Natural killer cell treated with Interleukin-12 subunit alpha and Interleukin-12 subunit beta and Interleukin-15 and Interleukin-18, amount 100 ng/mL, for 72 hours (primary cell): ENCODE results near the gene AVPI1. TPM values are rescaled to one million over a fixed set of nuclear protein-coding genes. Genes with fewer than 3 reads are reported as not detected.
A peak's percentile ranks its signal among the peaks of the same experiment; 100 is the strongest.

Experiments used
- ATAC-seq, 2 donors: fragments of 150-1000 bp; cut with Tn5 transposase in 1 of 2; sonication (Bioruptor Pico), chemical (Tn5 transposase) in 1 of 2; 2 replicates each; pipeline ENCODE4 v1.10.0; 2021
- DNase-seq: peaks from one replicate; pipeline ENCODE4 v3.0.0; 2022; ENCODE audit warnings: low spot score
- H3K27ac Mint-ChIP-seq, 2 donors: 1 replicate in 1 of 2; 2 replicates in 1 of 2; pipeline ENCODE4 v1.8.0; 2022; ENCODE audit warnings: mixed read lengths in 2 of 2, mild to moderate bottlenecking in 1 of 2, moderate library complexity in 1 of 2
- H3K27me3 Mint-ChIP-seq, 2 donors: 1 replicate in 1 of 2; 2 replicates in 1 of 2; pipeline ENCODE4 v1.8.0; 2022; ENCODE audit warnings: mixed read lengths in 2 of 2
- H3K36me3 Mint-ChIP-seq: one replicate; pipeline ENCODE4 v1.8.0; 2022; ENCODE audit warnings: mixed read lengths
- H3K4me1 Mint-ChIP-seq, 2 donors: 1 replicate in 1 of 2; 2 replicates in 1 of 2; pipeline ENCODE4 v1.8.0; 2022; ENCODE audit warnings: low read depth in 2 of 2, mixed read lengths in 2 of 2, mild to moderate bottlenecking in 1 of 2
- H3K4me3 Mint-ChIP-seq: one replicate; pipeline ENCODE4 v1.8.0; 2022; ENCODE audit warnings: mixed read lengths
- H3K9me3 Mint-ChIP-seq: 2 replicates; pipeline ENCODE4 v1.8.0; 2022; ENCODE audit warnings: mixed read lengths
- total RNA-seq, 2 donors: library from RNA; stranded (reverse); gene quantifications; one replicate each; pipeline ENCODE4 v1.2.3, GENCODE V29; 2022

Gene AVPI1
- total RNA-seq, 2 donors from 2014 or later, result 0.45 to 0.89 TPM

GRCh38 chr10:97683556-97684367 lies 3.3 kb downstream of the AVPI1 start:
- DNase-seq (no peak), ATAC-seq (no peak)
- Mint-ChIP-seq H3K4me3 (no peak overlapping the region), H3K27ac (no peak overlapping the region), H3K36me3 (no peaks in the 10 kb centered on the region), H3K4me1 (peaks cover 9 to 10% of the 10 kb centered on the region in 2 donors), H3K27me3 (no peaks in the 10 kb centered on the region), H3K9me3 (no peaks in the 10 kb centered on the region)

DNA sequence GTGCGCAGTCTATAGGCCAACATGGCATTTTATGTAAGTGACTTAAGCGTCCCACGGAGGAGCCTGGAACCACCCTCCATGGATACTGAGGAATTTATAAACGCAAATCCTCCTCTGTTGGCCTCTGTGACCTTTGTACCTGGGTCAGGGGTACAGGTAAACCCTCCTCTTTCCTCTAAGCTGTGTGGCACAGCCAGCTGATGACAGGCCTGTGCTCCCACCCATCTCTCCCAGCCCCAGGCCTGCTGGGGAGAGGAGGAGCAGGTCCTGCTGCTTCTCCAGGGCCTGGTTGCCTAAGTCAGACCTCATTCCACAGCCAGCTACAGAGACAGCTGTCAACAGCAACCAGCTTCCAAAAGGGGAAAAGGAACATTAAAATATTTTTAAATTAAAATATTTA lies 5.0 kb downstream of the AVPI1 start:
- H3K27ac Mint-ChIP-seq, result no peak overlapping the region
- no peak overlapping the region for H3K4me3 Mint-ChIP-seq
- DNase-seq (no peak), ATAC-seq (no peak)
- H3K4me1 Mint-ChIP-seq, result no peaks in the 10 kb centered on the region
- H3K27me3 Mint-ChIP-seq, result no peaks in the 10 kb centered on the region
- no peaks in the 10 kb centered on the region for H3K36me3 Mint-ChIP-seq
- H3K9me3 Mint-ChIP-seq, result no peaks in the 10 kb centered on the region

DNA sequence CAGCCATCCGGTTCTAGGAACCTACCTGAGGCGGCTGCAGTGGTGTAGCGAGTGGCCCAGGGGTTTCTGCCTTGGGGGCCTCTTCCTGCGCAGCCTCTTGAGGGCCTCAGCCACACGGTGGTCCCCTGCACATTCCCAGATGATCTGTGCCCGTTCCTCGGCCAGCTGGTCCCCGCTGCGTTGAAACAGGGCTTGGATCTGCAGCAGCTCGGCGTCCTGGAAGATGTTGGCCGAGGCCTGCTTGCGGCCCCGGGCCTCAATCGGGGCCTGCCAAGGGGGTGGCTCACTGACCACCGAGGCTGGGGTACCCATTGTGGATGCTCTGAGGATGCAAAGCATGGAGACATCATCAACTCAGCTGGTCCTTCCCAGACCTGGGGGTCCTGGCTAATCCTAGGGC lies 7.4 kb downstream of the AVPI1 start:
- Mint-ChIP-seq H3K4me1 (no peaks in the 10 kb centered on the region), H3K27ac (no peak overlapping the region), H3K9me3 (no peaks in the 10 kb centered on the region), H3K27me3 (no peaks in the 10 kb centered on the region), H3K36me3 (peaks cover 4% of the 10 kb centered on the region), H3K4me3 (no peak overlapping the region)
- DNase-seq, result no peak
- ATAC-seq, result peak in 1 of 2 donors; percentile 15

DNA sequence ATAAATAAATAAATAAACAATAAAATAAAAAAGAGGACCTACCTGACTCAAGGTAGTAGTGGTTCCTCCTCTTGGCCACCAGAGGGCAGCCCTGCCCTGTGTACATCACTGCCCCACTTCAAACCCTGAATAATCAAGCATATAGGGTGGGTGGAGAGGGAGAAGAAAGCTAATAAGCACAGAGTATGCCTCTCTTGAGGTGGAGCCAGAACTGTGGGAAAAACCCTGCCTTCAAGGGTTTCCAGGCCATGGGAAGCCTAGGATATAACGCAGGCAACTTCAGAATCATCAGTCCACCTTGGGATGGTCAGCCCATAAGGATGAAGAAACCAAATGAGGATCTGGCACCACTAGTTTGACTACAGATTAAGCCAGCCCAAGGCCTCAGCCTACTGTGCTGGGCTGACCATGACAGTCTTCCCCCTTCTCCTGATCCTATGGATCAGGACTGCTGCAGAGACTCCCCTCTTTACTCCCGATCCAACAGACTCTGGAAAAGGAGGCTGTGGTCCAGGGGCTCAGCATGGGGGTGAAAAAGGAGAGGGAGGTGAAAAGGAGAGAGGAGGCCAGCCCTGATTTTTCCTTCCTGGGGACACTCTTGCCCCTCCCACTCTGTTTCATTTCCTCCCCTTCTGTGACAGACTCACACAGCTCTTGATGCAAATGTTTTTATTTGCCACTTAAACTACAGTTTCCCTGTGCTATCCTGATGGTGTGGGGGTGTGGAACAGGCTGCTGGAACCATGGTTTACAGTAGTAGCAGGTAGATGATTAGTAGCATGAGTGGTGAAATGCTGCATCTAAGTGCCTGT lies 10.1 kb downstream of the AVPI1 start:
- no peak for DNase-seq
- peaks cover 5% of the 10 kb centered on the region for H3K36me3 Mint-ChIP-seq

GRCh38 chr10:97675222-97675621 lies 11.8 kb downstream of the AVPI1 start:
- H3K9me3 Mint-ChIP-seq, result no peaks in the 10 kb centered on the region
- peaks cover 5% of the 10 kb centered on the region for H3K36me3 Mint-ChIP-seq
- H3K27ac Mint-ChIP-seq, result no peak overlapping the region
- no peak for ATAC-seq
- no peak overlapping the region for H3K4me3 Mint-ChIP-seq
- DNase-seq, result no peak
- H3K27me3 Mint-ChIP-seq, result no peaks in the 10 kb centered on the region
- no peaks in the 10 kb centered on the region for H3K4me1 Mint-ChIP-seq

More for the DNA sequence above, 10.1 kb downstream of the AVPI1 start:
- H3K4me1 Mint-ChIP-seq, result no peaks in the 10 kb centered on the region
- no peaks in the 10 kb centered on the region for H3K9me3 Mint-ChIP-seq
- H3K27ac Mint-ChIP-seq, result no peak overlapping the region
- no peak overlapping the region for H3K4me3 Mint-ChIP-seq
- H3K27me3 Mint-ChIP-seq, result no peaks in the 10 kb centered on the region
- ATAC-seq, result peak; percentile 72 to 75

DNA sequence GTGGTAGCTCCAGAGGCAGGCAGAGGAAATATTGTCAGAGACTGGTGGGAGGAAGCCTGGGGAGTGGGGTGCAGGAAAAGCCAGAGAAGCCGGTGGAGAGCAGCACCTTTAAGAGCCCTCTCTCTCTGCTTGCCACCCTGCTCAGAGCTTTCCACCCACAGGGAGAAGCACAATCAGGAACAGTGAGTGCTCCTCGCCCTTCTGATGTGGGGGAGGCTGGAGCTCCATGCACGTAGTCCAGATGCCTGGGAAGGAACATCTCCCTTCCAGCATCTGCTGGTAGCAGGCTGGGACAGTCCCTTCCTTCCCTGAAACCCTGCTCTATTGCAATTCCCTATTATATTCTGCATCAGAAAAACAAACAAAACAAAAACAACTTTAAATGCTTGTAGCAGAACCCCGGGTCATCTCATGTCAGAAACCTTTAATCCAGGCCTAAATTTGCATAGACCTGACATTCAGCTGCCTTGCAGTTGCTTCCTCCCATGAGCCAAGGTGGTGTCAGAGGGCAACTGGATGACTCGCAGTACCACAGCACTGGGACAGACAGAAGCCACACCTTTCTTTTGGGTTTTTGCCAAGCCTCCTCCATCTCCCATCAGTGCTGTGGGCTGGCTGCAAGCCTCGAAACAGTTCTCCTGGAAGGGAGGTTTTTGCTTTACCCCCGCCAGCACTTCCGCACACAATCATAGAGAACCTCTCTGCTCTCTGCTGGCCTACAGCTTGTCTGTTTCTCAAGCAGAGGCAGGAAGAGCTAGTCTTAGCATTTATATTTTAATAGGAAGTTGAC lies 13.1 kb downstream of the AVPI1 start:
- H3K9me3 Mint-ChIP-seq, result no peaks in the 10 kb centered on the region
- H3K27ac Mint-ChIP-seq, result no peak overlapping the region
- H3K4me3 Mint-ChIP-seq, result no peak overlapping the region
- H3K36me3 Mint-ChIP-seq, result peaks cover 5% of the 10 kb centered on the region
- no peaks in the 10 kb centered on the region for H3K4me1 Mint-ChIP-seq
- ATAC-seq, result no peak
- no peaks in the 10 kb centered on the region for H3K27me3 Mint-ChIP-seq
- no peak for DNase-seq

GRCh38 chr10:97669571-97669970 lies 17.5 kb downstream of the AVPI1 start:
- ATAC-seq (no peak), DNase-seq (no peak)
- Mint-ChIP-seq H3K36me3 (peaks cover 7% of the 10 kb centered on the region), H3K27ac (no peak overlapping the region), H3K27me3 (no peaks in the 10 kb centered on the region), H3K4me1 (peaks cover 0 to 11% of the 10 kb centered on the region in 2 donors), H3K9me3 (no peaks in the 10 kb centered on the region), H3K4me3 (no peak overlapping the region)

GRCh38 chr10:97667463-97667862 lies 19.6 kb downstream of the AVPI1 start:
- no peak overlapping the region for H3K4me3 Mint-ChIP-seq
- H3K9me3 Mint-ChIP-seq, result no peaks in the 10 kb centered on the region
- peaks cover 17% of the 10 kb centered on the region for H3K36me3 Mint-ChIP-seq
- DNase-seq (no peak), ATAC-seq (no peak)
- H3K27ac Mint-ChIP-seq, result no peak overlapping the region
- peaks cover 0 to 11% of the 10 kb centered on the region in 2 donors for H3K4me1 Mint-ChIP-seq
- no peaks in the 10 kb centered on the region for H3K27me3 Mint-ChIP-seq

GRCh38 chr10:97666992-97667391 lies 20.0 kb downstream of the AVPI1 start:
- H3K4me1 Mint-ChIP-seq, result peaks cover 0 to 11% of the 10 kb centered on the region in 2 donors
- no peak for ATAC-seq
- no peak for DNase-seq
- no peak overlapping the region for H3K27ac Mint-ChIP-seq
- H3K36me3 Mint-ChIP-seq, result peaks cover 17% of the 10 kb centered on the region
- H3K27me3 Mint-ChIP-seq, result no peaks in the 10 kb centered on the region
- no peaks in the 10 kb centered on the region for H3K9me3 Mint-ChIP-seq
- H3K4me3 Mint-ChIP-seq, result no peak overlapping the region

DNA sequence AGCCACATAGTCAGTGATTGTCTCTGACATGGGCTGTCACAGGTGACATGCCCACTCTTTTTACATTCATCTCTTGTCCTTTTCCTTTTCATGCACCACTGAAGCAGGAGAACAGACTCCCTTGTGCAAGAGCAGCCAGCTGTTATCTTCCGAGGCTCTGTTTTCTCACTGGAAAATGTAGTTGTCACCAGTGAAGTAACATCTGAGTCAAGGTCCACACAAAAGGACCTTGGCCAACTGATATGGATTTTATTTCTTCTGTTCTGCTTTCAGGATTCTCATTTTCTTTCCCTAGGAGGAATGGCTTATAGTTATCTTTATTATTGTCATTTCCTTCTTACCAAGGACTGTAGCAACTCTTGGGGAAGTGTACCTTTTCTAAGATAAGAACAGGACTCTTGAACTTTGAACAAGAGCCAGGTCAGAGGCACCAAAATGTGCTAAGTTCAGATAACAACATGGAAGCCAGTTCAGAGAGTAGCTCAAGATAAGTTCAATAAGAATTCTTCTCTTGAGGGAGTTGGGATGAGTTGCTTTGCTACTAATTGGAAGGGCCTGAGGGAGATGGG lies 22.7 kb downstream of the AVPI1 start:
- no peak for DNase-seq
- peaks cover 0 to 11% of the 10 kb centered on the region in 2 donors for H3K4me1 Mint-ChIP-seq
- H3K4me3 Mint-ChIP-seq, result no peak overlapping the region
- H3K36me3 Mint-ChIP-seq, result peaks cover 17% of the 10 kb centered on the region
- H3K27ac Mint-ChIP-seq, result peak overlapping the region in 1 of 2 donors; percentile 33
- no peaks in the 10 kb centered on the region for H3K9me3 Mint-ChIP-seq
- no peak for ATAC-seq
- no peaks in the 10 kb centered on the region for H3K27me3 Mint-ChIP-seq

DNA sequence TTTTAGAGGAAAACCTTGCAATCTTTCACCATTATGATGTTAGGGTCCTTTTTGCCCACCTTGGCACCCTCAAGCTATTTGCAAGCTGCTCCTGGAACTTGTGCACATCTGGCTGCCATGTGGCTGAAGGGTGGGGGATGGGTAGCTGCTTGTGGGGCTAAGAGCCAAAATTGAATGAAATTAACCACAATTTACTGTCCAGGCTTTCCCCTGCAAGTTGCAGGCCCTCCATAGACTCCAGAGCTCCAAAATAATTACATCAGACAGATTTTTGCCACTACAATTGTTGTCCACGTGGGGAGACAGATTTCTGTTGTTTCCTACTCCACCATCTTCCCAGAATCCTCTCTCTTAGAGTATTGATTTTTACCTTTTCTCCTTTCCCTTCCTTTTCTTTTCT lies 27.5 kb downstream of the AVPI1 start:
- no peak for DNase-seq
- peaks cover 29% of the 10 kb centered on the region for H3K36me3 Mint-ChIP-seq
- no peaks in the 10 kb centered on the region for H3K4me1 Mint-ChIP-seq
- H3K27ac Mint-ChIP-seq, result no peak overlapping the region
- H3K4me3 Mint-ChIP-seq, result no peak overlapping the region
- ATAC-seq, result no peak
- no peaks in the 10 kb centered on the region for H3K9me3 Mint-ChIP-seq
- H3K27me3 Mint-ChIP-seq, result no peaks in the 10 kb centered on the region

- ATAC-seq (no peak), DNase-seq (no peak)
- H3K9me3 Mint-ChIP-seq, result no peaks in the 10 kb centered on the region
- H3K27ac Mint-ChIP-seq, result no peak overlapping the region
- peaks cover 0 to 5% of the 10 kb centered on the region in 2 donors for H3K4me1 Mint-ChIP-seq
- no peaks in the 10 kb centered on the region for H3K27me3 Mint-ChIP-seq
- peaks cover 30% of the 10 kb centered on the region for H3K36me3 Mint-ChIP-seq
- no peak overlapping the region for H3K4me3 Mint-ChIP-seq
Observed at GRCh38 chr10:97656777-97657176, 30.3 kb downstream of the AVPI1 start.

GRCh38 chr10:97651773-97652172 lies 35.3 kb downstream of the AVPI1 start:
- Mint-ChIP-seq H3K9me3 (no peaks in the 10 kb centered on the region), H3K27ac (no peak overlapping the region), H3K27me3 (no peaks in the 10 kb centered on the region), H3K36me3 (peaks cover 18% of the 10 kb centered on the region), H3K4me3 (no peak overlapping the region), H3K4me1 (peaks cover 18 to 25% of the 10 kb centered on the region in 2 donors)
- DNase-seq, result no peak
- no peak for ATAC-seq
